Cardiac fibroblast (primary cell): Measurements from ENCODE around the gene VSIG2.
A peak's percentile ranks its signal among the peaks of the same experiment; 100 is the strongest.
"Not testable (repeated sequence)": the region's sequence is repeated elsewhere in the genome, so short reads cannot be mapped to it uniquely, and the experiment has no call there.

Experiments used
- DNase-seq, 2 donors: peaks; one replicate each; pipeline versions ENCODE4 v3.0.0 to v3.0.0-alpha.2; 2010; ENCODE audit warnings: low read depth in 2 of 2
- H3K4me3 ChIP-seq, 2 donors: replicated peaks in 1 of 2; 1 replicate in 1 of 2; 2 replicates in 1 of 2; pipeline ENCODE4 v1.5.1; 2011; ENCODE audit warnings: low read depth in 2 of 2, low read length in 2 of 2, mild to moderate bottlenecking in 2 of 2, moderate library complexity in 1 of 2
- TF ChIP-seq, protein P1 (sequence below): IDR thresholded peaks from one replicate; pipeline ENCODE4 v1.5.1; 2011; ENCODE audit warnings: low read depth, mild to moderate bottlenecking, low read length, inconsistent platforms

The VSIG2 gene

DNA sequence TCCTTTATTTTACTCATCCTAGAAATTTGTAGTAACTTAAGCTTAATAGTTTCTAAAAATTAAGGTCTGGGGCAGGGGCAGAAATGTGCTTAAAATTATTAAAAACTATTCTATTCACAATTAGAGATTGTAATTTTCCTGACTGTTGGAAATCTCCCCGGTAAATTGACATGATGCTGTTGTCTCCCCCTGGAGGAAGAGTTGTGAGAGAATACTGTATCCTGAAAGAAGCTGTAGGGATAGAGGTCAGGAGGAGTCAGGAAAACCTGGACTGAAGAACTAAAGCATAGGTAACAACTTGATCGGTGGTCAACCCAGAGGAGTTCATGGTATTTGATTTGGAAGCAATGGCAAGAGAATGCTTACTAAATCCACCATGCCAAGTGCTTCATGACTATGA lies 26.2 kb upstream of the VSIG2 start:
- TF ChIP-seq, protein P1, sequence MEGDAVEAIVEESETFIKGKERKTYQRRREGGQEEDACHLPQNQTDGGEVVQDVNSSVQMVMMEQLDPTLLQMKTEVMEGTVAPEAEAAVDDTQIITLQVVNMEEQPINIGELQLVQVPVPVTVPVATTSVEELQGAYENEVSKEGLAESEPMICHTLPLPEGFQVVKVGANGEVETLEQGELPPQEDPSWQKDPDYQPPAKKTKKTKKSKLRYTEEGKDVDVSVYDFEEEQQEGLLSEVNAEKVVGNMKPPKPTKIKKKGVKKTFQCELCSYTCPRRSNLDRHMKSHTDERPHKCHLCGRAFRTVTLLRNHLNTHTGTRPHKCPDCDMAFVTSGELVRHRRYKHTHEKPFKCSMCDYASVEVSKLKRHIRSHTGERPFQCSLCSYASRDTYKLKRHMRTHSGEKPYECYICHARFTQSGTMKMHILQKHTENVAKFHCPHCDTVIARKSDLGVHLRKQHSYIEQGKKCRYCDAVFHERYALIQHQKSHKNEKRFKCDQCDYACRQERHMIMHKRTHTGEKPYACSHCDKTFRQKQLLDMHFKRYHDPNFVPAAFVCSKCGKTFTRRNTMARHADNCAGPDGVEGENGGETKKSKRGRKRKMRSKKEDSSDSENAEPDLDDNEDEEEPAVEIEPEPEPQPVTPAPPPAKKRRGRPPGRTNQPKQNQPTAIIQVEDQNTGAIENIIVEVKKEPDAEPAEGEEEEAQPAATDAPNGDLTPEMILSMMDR = peak; percentile 27
- DNase-seq = no peak
- no peak overlapping the region for H3K4me3 ChIP-seq

DNA sequence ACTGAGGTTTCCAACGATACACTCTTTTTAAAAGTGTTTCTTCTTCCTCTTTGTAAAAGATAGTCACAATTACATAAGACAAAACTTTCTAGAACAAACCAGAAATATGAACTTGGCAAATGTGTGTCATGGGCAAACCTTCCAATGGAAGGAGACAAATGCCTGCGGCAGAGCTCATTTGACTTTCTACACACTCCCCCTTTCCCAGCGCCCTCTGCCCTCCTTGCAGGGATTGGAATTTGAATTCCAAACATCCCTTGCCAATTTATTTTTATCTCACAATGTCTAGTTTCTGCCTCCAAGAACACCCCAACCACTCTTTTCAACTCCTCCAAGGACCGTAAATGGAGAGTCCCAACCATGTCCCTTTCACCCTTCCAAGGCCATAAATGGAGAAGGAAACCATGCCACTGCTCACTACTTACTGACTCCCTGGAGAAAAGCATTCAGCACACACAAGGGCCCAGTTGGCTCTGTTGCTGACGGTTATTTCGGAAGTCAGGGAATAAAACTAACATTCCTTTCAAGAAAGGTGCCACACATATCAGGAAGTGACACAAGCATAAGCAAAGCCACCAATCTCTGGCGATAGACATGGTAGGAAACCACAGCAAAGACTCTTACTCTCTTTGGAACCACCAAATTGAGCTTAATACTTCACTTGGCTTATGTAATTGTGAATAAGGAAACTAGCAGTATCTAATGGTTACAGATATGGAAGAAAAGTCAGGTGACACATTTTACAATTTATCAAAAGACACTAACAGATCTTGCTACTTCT lies 25.0 kb upstream of the VSIG2 start:
- DNase-seq = no peak
- TF ChIP-seq, protein P1 = no peak
- H3K4me3 ChIP-seq = no peak overlapping the region

DNA sequence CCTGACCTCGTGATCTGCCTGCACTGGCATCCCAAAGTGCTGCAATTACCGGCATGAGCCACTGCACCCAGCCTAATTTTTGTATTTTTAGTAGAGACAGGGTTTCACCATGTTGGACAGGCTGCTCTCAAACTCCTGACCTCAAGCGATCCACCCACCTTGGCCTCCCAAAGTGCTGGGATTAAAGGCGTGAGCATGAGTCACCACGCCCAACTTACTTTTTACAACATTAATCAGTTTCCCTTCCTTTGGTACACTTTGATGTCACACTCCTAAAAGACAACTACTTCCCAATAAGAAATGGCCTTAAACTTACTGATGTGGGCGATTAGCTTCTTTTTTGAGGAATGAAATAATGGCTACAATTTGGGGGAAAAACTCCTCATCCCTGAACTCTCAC lies 18.9 kb upstream of the VSIG2 start:
- DNase-seq, H3K4me3 ChIP-seq: not testable (repeated sequence)

DNA sequence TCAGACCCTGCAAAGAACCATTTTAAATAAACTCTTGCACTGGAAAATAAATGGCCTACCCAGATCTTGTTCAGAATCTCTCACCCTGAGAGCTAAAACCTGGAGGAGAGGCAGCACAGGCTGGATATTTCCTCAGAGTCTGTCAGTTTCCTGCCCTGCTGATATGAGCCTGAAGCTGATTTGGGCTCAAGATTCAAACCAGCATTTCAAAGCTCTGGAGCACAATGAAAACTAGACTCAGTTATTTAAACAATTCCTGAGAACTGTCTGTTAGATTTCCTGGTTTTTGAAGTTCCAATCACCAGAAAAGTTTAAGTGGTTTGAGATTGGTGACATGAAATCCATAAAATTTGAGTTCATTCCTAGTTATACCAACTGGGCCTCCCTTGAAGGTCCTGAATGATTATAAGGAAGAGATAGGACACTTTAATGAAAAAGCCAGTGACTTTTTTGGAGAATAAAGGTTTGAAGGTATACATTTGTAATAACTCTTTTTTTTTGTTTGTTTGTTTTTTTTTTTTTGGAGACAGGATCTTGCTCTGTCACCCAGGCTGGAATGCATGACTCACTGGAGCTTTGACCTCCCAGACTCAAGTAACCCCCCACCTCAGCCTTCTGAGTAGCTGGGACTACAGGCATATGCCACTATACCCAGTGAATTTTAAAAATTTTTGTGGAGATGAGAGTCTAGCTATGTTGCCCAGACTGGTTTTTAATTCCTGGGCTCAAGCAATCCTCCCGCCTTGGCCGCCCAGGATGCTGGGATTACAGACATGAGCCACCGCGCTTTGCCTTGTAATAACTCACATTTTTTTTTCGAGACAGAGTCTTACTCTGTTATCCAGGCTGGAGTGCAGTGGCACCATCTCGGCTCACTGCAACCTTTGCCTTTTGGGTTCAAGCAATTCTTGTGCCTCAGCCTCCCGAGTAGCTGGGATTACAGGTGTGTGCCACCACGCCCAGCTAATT lies 18.0 kb upstream of the VSIG2 start:
- peak; percentile 58 to 86 for DNase-seq
- no peak overlapping the region for H3K4me3 ChIP-seq
- TF ChIP-seq, protein P1 = no peak

DNA sequence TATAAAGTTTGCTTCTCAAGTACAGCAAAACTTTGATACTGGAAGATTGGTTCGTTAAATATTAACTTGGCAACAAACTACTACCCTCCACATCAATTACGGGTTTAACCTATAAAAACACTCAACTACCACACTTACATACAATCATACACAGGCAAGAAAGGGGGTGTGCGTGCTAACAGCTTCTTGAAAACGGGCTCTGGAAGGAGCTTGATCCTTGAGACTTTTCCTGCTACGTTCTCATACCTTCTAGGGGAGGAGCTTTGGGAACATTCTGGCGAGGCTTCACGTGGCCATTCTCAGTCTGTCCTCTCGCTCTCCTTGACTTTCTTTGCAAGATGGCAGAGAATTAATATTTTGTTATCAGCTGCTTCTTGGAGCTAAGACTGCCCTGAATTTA lies 16.9 kb upstream of the VSIG2 start:
- TF ChIP-seq, protein P1 = no peak
- H3K4me3 ChIP-seq = no peak overlapping the region
- DNase-seq = no peak

DNA sequence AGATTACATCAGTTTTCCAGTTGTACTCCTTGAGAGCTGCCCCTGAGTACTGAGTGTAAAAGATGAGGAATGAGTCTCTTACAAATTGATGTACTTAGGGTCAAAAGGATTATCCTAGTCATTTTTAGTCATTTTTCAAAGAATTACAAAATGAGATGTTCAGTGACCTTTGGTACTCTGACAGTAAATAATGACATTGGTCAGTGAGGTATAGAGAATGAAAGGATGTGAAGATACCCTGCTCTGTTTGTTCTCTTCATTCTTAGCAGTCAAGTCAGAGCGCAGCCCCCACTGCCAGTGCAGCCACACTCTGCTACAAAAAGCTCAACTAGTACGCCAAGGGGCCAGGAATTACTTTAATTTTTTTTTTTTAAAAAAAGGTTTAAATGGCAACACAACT lies 14.1 kb upstream of the VSIG2 start:
- DNase-seq = no peak
- H3K4me3 ChIP-seq = no peak overlapping the region
- TF ChIP-seq, protein P1 = no peak
